ENCODE results near the gene SLC6A8. TPM values are rescaled to one million over a fixed set of nuclear protein-coding genes. Genes with fewer than 3 reads are reported as not detected.
"Not testable (repeated sequence)": the region's sequence is repeated elsewhere in the genome, so short reads cannot be mapped to it uniquely, and the experiment has no call there.

SLC6A8 gene
- polyA plus RNA-seq, 1 experiment: 11.9 TPM

DNA sequence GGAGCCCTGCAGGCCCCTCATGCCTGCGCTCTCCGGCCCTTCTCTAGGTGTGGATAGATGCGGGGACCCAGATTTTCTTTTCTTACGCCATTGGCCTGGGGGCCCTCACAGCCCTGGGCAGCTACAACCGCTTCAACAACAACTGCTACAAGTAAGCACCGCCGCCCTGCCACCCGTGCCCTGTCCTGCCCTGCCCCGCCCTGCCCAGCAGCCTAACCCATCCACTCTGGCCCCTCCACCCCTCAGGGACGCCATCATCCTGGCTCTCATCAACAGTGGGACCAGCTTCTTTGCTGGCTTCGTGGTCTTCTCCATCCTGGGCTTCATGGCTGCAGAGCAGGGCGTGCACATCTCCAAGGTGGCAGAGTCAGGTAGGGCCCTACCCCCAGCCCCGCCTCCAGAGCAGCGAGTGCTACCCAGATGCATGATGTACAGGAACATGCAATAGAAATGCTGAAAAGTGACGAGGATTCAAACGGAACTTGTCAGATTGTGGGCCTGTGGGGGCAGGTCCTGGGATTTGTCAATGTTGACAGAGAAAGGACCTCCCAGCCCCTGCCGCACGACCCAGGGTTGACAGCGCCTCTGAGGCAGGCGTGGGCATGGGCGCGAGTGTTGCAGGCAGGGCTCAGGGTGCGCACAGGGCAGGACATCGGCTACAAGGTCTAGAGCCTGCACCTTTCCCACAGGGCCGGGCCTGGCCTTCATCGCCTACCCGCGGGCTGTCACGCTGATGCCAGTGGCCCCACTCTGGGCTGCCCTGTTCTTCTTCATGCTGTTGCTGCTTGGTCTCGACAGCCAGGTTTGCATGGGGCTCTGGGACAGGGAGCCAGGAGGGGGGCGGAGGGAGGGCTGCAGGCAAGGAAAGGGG lies 5.7 kb downstream of the SLC6A8 start:
- POLR2A ChIA-PET: no interaction called here
- CTCF ChIA-PET: no interaction called here
- DNase-seq (ENCODE audit: low read depth): no peak
- no peaks in the 10 kb centered on the region for H3K27me3 ChIP-seq (ENCODE audit: control insufficient read depth, insufficient read depth, low read length)
- H3K4me3 ChIP-seq (ENCODE audit: low read depth, low read length): no peak overlapping the region
- TF ChIP-seq, protein P1, sequence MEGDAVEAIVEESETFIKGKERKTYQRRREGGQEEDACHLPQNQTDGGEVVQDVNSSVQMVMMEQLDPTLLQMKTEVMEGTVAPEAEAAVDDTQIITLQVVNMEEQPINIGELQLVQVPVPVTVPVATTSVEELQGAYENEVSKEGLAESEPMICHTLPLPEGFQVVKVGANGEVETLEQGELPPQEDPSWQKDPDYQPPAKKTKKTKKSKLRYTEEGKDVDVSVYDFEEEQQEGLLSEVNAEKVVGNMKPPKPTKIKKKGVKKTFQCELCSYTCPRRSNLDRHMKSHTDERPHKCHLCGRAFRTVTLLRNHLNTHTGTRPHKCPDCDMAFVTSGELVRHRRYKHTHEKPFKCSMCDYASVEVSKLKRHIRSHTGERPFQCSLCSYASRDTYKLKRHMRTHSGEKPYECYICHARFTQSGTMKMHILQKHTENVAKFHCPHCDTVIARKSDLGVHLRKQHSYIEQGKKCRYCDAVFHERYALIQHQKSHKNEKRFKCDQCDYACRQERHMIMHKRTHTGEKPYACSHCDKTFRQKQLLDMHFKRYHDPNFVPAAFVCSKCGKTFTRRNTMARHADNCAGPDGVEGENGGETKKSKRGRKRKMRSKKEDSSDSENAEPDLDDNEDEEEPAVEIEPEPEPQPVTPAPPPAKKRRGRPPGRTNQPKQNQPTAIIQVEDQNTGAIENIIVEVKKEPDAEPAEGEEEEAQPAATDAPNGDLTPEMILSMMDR (IDR thresholded peaks at IDR 0.05; ENCODE audit: insufficient read depth, low read depth, low read length): no peak
- H3K36me3 ChIP-seq (ENCODE audit: control insufficient read depth, insufficient read depth, low read length): peaks cover 2% of the 10 kb centered on the region; the same call in 1 of the 2 replicates

DNA sequence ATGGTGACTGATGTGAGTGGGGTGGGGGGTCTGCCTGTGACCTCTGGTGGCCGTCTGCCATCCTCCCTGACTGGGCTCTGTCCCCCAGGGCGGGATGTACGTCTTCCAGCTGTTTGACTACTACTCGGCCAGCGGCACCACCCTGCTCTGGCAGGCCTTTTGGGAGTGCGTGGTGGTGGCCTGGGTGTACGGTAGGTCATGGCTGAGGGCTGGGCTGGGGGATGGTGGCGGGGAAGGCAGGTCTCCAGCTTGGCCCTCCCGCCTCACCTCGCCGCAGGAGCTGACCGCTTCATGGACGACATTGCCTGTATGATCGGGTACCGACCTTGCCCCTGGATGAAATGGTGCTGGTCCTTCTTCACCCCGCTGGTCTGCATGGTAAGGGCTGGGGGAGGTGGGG lies 6.5 kb downstream of the SLC6A8 start:
- H3K4me3 ChIP-seq (ENCODE audit: low read depth, low read length); POLR2A ChIA-PET; CTCF ChIA-PET: not testable (repeated sequence)

DNA sequence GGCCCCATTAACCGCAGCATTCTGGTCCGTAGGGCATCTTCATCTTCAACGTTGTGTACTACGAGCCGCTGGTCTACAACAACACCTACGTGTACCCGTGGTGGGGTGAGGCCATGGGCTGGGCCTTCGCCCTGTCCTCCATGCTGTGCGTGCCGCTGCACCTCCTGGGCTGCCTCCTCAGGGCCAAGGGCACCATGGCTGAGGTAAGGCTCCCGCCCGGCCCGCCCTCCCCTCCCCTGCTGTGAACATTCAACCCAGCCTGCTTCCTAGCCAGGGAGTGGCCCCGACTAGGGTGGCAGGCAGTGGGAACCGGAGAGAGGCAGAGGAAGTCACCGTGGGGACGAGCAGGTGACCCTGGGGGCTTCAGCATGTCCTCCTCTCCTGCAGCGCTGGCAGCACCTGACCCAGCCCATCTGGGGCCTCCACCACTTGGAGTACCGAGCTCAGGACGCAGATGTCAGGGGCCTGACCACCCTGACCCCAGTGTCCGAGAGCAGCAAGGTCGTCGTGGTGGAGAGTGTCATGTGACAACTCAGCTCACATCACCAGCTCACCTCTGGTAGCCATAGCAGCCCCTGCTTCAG lies 7.1 kb downstream of the SLC6A8 start:
- H3K4me3 ChIP-seq (ENCODE audit: low read depth, low read length): no peak overlapping the region
- CTCF ChIA-PET: no interaction called here
- peaks cover 2% of the 10 kb centered on the region; the same call in 1 of the 2 replicates for H3K36me3 ChIP-seq (ENCODE audit: control insufficient read depth, insufficient read depth, low read length)
- TF ChIP-seq, protein P1 (IDR thresholded peaks at IDR 0.05; ENCODE audit: insufficient read depth, low read depth, low read length): no peak
- no peaks in the 10 kb centered on the region for H3K27me3 ChIP-seq (ENCODE audit: control insufficient read depth, insufficient read depth, low read length)
- no peak for DNase-seq (ENCODE audit: low read depth)
- POLR2A ChIA-PET: interaction anchor here (0.6 kb wide), 1 partner anchor 22 kb away, joined by 7 read pairs; no protein-coding TSS in a partner anchor

More for the DNA sequence above, 6.5 kb downstream of the SLC6A8 start:
- H3K27me3 ChIP-seq (ENCODE audit: control insufficient read depth, insufficient read depth, low read length); DNase-seq (ENCODE audit: low read depth); H3K36me3 ChIP-seq (ENCODE audit: control insufficient read depth, insufficient read depth, low read length): not testable (repeated sequence)

DNA sequence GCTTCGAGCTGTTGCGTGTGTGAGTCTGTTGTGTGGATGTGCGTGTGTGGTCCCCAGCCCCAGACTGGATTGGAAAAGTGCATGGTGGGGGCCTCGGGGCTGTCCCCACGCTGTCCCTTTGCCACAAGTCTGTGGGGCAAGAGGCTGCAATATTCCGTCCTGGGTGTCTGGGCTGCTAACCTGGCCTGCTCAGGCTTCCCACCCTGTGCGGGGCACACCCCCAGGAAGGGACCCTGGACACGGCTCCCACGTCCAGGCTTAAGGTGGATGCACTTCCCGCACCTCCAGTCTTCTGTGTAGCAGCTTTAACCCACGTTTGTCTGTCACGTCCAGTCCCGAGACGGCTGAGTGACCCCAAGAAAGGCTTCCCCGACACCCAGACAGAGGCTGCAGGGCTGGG lies 8.4 kb downstream of the SLC6A8 start:
- Histone ChIP-seq H3K27me3 (ENCODE audit: control insufficient read depth, insufficient read depth, low read length) (no peaks in the 10 kb centered on the region), H3K36me3 (ENCODE audit: control insufficient read depth, insufficient read depth, low read length) (peaks cover 2% of the 10 kb centered on the region; the same call in 1 of the 2 replicates), H3K4me3 (ENCODE audit: low read depth, low read length) (no peak overlapping the region)
- POLR2A ChIA-PET: no interaction called here
- TF ChIP-seq, protein P1 (IDR thresholded peaks at IDR 0.05; ENCODE audit: insufficient read depth, low read depth, low read length): no peak
- DNase-seq (ENCODE audit: low read depth): no peak
- CTCF ChIA-PET: no interaction called here

DNA sequence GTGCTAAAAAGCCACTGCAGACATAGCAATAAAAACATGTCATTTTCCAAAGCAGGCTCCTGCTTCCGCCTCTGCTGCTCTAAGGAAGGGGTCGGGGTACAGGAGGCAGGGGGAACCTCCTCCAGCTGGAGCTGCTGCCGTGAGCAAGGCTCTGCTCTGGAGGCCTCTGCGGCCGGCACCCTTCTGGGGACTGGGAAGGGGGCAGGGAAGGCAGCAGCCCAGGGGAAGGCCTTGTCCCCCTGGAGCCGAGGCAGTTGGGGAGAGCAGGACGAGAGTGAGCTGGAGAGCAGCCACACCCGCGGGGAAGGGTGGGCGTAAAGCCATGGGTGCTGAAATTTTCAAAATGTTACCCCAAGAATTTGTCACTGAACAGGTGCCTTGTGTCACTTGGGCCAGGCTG lies 8.8 kb downstream of the SLC6A8 start:
- H3K36me3 ChIP-seq (ENCODE audit: control insufficient read depth, insufficient read depth, low read length); H3K4me3 ChIP-seq (ENCODE audit: low read depth, low read length); DNase-seq (ENCODE audit: low read depth); POLR2A ChIA-PET; H3K27me3 ChIP-seq (ENCODE audit: control insufficient read depth, insufficient read depth, low read length); CTCF ChIA-PET: not testable (repeated sequence)

DNA sequence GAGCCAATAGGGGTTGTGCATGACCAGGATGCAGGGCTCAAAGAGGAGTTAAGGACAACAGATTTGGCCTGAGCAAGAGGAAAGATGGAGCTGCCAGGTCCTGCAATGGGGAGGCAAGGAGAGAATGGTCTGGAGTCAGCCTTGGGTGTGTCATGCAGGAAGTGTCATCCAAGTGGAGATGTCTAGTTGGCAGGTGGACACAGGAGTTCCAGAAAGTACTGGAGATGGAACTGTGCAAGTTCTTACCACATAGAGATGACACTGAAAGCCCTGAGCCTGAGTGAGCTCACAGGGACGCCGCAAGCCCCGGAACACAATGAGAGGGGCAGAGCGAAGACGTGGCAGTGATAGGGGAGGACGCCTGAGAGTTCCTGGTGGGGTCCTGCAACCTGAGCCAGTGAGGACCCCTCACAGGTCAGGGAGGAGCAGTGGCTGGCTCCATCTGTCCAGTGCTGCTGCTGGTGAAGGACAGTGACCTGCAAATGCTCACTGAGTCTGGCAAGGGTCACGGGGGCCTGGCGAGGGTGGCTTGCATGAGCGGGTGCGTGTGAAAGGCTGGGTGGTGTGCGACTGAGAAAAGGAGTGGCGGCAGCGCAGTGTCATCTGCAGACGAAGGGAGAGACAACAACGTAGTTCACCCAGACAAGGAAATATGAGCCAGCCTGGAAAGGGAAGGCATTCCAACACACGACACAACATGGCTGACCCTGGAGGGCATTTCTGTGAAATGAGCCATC lies 9.4 kb downstream of the SLC6A8 start:
- H3K36me3 ChIP-seq (ENCODE audit: control insufficient read depth, insufficient read depth, low read length); CTCF ChIA-PET; H3K27me3 ChIP-seq (ENCODE audit: control insufficient read depth, insufficient read depth, low read length); POLR2A ChIA-PET; DNase-seq (ENCODE audit: low read depth); H3K4me3 ChIP-seq (ENCODE audit: low read depth, low read length): not testable (repeated sequence)

Measured in BJ (cell line).